ENCODE results near the gene HRH4. TPM values are rescaled to one million over a fixed set of nuclear protein-coding genes. Genes with fewer than 3 reads are reported as not detected.

The HRH4 gene
- total and polyA plus RNA-seq, 2 donors (not counting 1 experiment from before 2014, with no cell fraction given): 0.03 to 0.07 TPM

DNA sequence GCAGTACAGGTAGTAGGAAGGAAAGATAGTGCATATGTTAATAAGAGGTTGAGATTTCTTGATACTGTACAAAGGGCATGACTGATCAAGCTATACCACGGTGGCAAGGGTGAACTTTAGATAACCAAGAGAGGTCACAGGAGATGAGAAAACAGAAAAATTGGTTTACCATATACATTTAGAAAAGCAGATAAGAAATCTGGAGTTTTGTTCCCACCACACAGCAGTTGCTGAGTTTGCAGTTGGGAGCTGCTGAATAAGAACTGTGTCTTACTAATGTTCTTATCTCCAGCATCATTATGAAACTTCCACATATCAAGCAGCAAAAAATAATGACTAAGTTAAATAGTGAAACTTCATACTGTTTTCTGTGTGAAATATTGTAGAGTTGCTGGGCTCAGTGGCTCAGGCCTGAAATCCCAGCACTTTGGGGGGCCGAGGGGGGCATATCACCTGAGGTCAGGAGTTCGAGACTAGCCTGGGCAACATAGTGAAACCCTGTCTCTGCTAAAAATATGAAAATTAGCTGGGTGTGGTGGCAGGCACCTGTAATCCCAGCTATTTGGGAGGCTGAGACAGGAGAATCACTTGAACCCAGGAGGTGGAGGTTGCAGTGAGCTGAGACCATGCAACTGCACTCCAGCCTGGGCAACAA, 46.0 kb upstream of the HRH4 start:
- intact Hi-C loops (cut with micrococcal nuclease): no loop called here
- Mint-ChIP-seq H3K4me3 (no peak overlapping the region), H3K4me1 (no peaks in the 10 kb centered on the region), H3K27ac (no peak overlapping the region), H3K9me3 (ENCODE audit: insufficient read depth) (no peaks in the 10 kb centered on the region), H3K27me3 (peaks cover 39% of the 10 kb centered on the region)
- DNase-seq (no peak), ATAC-seq (ENCODE audit: low read depth) (no peak)
- Histone ChIP-seq H3K27ac (ENCODE audit: low read length in 2 of 2) (no peak overlapping the region), H3K4me3 (ENCODE audit: control extremely low read depth in 1 of 5, extremely low read depth in 1 of 5, insufficient read depth in 1 of 5, low read depth in 2 of 5, low read length in 4 of 5) (no peak overlapping the region), H3K79me2 (ENCODE audit: control insufficient read depth, insufficient read depth, low read length) (no peaks in the 10 kb centered on the region), H2AFZ (ENCODE audit: insufficient read depth, low read depth, low read length, poor library complexity, severe bottlenecking) (no peak overlapping the region), H4K20me1 (ENCODE audit: control insufficient read depth, insufficient read depth, low read length, poor library complexity, severe bottlenecking) (no peaks in the 10 kb centered on the region), H3K9me3 (ENCODE audit: control extremely low read depth in 1 of 3, control insufficient read depth in 2 of 3, insufficient read depth in 1 of 3, low read length in 2 of 3) (no peaks in the 10 kb centered on the region), H3K27me3 (replicated peaks in 1 of 4; ENCODE audit: control extremely low read depth in 1 of 4, control insufficient read depth in 3 of 4, insufficient read depth in 4 of 4, low read length in 3 of 4) (peaks cover 0 to 11% (median 3%) of the 10 kb centered on the region in 4 experiments), H3K4me1 (ENCODE audit: control insufficient read depth in 2 of 2, insufficient read depth in 2 of 2, low read length in 2 of 2) (no peaks in the 10 kb centered on the region), H3K4me2 (replicated peaks; ENCODE audit: low read depth, low read length, poor library complexity, severe bottlenecking) (no peak overlapping the region), H3K9ac (ENCODE audit: low read length) (no peak overlapping the region), H3K36me3 (replicated peaks in 1 of 2; ENCODE audit: control extremely low read depth in 1 of 2, control insufficient read depth in 1 of 2, extremely low read depth in 1 of 2, insufficient read depth in 2 of 2, low read length in 1 of 2) (no peaks in the 10 kb centered on the region)
- 59% methylated on average over 2 of the region's 3 CpGs for WGBS (ENCODE audit: insufficient coverage)
- POLR2A ChIA-PET: interaction anchor here (0.6 kb wide), 1 partner anchor 34 kb away, joined by 6 read pairs; no protein-coding TSS in a partner anchor
- CTCF ChIA-PET: interaction anchor here (0.7 kb wide), 1 partner anchor 16 kb away, joined by 3 read pairs; the partner anchor contains the start of gene OSBPL1A
- TF ChIP-seq, protein P1, sequence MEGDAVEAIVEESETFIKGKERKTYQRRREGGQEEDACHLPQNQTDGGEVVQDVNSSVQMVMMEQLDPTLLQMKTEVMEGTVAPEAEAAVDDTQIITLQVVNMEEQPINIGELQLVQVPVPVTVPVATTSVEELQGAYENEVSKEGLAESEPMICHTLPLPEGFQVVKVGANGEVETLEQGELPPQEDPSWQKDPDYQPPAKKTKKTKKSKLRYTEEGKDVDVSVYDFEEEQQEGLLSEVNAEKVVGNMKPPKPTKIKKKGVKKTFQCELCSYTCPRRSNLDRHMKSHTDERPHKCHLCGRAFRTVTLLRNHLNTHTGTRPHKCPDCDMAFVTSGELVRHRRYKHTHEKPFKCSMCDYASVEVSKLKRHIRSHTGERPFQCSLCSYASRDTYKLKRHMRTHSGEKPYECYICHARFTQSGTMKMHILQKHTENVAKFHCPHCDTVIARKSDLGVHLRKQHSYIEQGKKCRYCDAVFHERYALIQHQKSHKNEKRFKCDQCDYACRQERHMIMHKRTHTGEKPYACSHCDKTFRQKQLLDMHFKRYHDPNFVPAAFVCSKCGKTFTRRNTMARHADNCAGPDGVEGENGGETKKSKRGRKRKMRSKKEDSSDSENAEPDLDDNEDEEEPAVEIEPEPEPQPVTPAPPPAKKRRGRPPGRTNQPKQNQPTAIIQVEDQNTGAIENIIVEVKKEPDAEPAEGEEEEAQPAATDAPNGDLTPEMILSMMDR (IDR thresholded peaks at IDR 0.05): no peak
- TF ChIP-seq EZH2 (IDR thresholded peaks at IDR 0.05; ENCODE audit: borderline replicate concordance, insufficient read depth, low read depth, low read length, poor library complexity, severe bottlenecking): no peak

DNA sequence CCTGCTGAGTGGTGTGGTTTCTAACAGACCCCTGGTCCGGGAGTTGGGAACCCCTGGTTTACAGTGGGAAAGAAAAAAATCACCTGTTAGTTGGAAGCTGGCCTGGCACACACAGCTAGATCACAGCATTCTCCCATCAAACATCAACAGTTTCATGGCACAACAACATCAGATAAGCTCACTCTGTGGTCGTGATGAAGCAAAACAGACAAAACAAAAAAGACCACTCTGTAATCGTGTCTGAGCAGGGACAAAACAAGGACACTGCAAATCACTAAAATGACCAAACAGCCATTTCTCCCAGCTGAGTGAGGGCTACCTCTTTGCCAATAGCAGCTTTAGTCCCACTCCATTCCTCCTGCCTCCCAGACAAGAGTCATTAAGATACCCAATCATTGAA, 43.0 kb upstream of the HRH4 start:
- no peaks in the 10 kb centered on the region for H3K36me3 ChIP-seq (replicated peaks in 1 of 2; ENCODE audit: control extremely low read depth in 1 of 2, control insufficient read depth in 1 of 2, extremely low read depth in 1 of 2, insufficient read depth in 2 of 2, low read length in 1 of 2)
- H3K9ac ChIP-seq (ENCODE audit: low read length): no peak overlapping the region
- Mint-ChIP-seq H3K27me3 (peaks cover 46% of the 10 kb centered on the region), H3K4me1 (no peaks in the 10 kb centered on the region), H3K27ac (no peak overlapping the region), H3K4me3 (no peak overlapping the region), H3K9me3 (ENCODE audit: insufficient read depth) (no peaks in the 10 kb centered on the region)
- no peaks in the 10 kb centered on the region for H3K79me2 ChIP-seq (ENCODE audit: control insufficient read depth, insufficient read depth, low read length)
- no peak overlapping the region for H3K4me3 ChIP-seq (ENCODE audit: control extremely low read depth in 1 of 5, extremely low read depth in 1 of 5, insufficient read depth in 1 of 5, low read depth in 2 of 5, low read length in 4 of 5)
- TF ChIP-seq EZH2 (IDR thresholded peaks at IDR 0.05; ENCODE audit: borderline replicate concordance, insufficient read depth, low read depth, low read length, poor library complexity, severe bottlenecking): no peak
- TF ChIP-seq, protein P1 (IDR thresholded peaks at IDR 0.05): no peak
- no peaks in the 10 kb centered on the region for H3K4me1 ChIP-seq (ENCODE audit: control insufficient read depth in 2 of 2, insufficient read depth in 2 of 2, low read length in 2 of 2)
- no peaks in the 10 kb centered on the region for H4K20me1 ChIP-seq (ENCODE audit: control insufficient read depth, insufficient read depth, low read length, poor library complexity, severe bottlenecking)
- CTCF ChIA-PET: interaction anchor here (0.7 kb wide), 1 partner anchor 1714 kb away, joined by 3 read pairs; no protein-coding TSS in a partner anchor
- H3K27ac ChIP-seq (ENCODE audit: low read length in 2 of 2): no peak overlapping the region
- no peak overlapping the region for H3K4me2 ChIP-seq (replicated peaks; ENCODE audit: low read depth, low read length, poor library complexity, severe bottlenecking)
- DNase-seq: no peak
- H3K27me3 ChIP-seq (replicated peaks in 1 of 4; ENCODE audit: control extremely low read depth in 1 of 4, control insufficient read depth in 3 of 4, insufficient read depth in 4 of 4, low read length in 3 of 4): peaks cover 0 to 21% (median 3%) of the 10 kb centered on the region in 4 experiments
- no peak overlapping the region for H2AFZ ChIP-seq (ENCODE audit: insufficient read depth, low read depth, low read length, poor library complexity, severe bottlenecking)
- H3K9me3 ChIP-seq (ENCODE audit: control extremely low read depth in 1 of 3, control insufficient read depth in 2 of 3, insufficient read depth in 1 of 3, low read length in 2 of 3): no peaks in the 10 kb centered on the region
- POLR2A ChIA-PET: no interaction called here
- 95% methylated on average over 2 of the region's 3 CpGs for WGBS (ENCODE audit: insufficient coverage)
- intact Hi-C loops (cut with micrococcal nuclease): no loop called here
- ATAC-seq (ENCODE audit: low read depth): no peak
